ENCODE data around the gene CADPS2. TPM values are rescaled to one million over a fixed set of nuclear protein-coding genes. Genes with fewer than 3 reads are reported as not detected.

Gene CADPS2
- polyA plus RNA-seq, 3 donors, result not detected

DNA sequence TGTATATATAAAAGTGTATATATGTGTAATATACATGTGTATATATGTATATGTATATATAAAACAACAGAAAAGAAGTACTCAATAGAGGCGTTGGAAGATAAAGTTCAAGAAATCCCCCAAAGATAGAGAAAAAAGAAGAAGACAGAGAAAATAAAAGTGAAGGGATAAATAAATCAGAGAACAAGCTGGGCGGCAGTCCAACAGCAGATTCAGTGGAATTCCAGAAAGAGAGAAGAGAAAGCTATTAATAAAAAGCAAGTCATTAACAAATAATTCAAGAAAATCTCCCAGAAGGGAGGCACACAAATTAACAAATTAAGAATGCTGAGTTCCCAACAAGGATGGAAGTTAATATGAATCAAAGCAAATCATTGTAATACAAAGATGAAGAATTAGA is 124.2 kb downstream of the CADPS2 start:
- intact Hi-C loops (cut with micrococcal nuclease), result no loop called here
- H3K4me1 ChIP-seq (ENCODE audit: control insufficient read depth in 1 of 2, insufficient read depth in 2 of 2, low read length in 2 of 2), result no peaks in the 10 kb centered on the region
- Mint-ChIP-seq H3K4me1 (no peaks in the 10 kb centered on the region), H3K9me3 (peaks cover 0 to 2% (median 0%) of the 10 kb centered on the region in 7 donors), H3K36me3 (no peaks in the 10 kb centered on the region), H3K27ac (no peak overlapping the region), H3K4me3 (no peak overlapping the region), H3K27me3 (ENCODE audit: low read depth in 3 of 3) (no peaks in the 10 kb centered on the region)
- no CpG with 5 or more reads among the region's 2 CpGs for WGBS (ENCODE audit: insufficient coverage)
- H3K36me3 ChIP-seq (replicated peaks in 1 of 2; ENCODE audit: control insufficient read depth in 1 of 2, insufficient read depth in 2 of 2, low read length in 2 of 2), result no peaks in the 10 kb centered on the region
- no peaks in the 10 kb centered on the region for H4K20me1 ChIP-seq (ENCODE audit: insufficient read depth, low read length)
- H3K4me2 ChIP-seq (replicated peaks; ENCODE audit: extremely low read depth, low read length, poor library complexity, severe bottlenecking), result no peak overlapping the region
- no peak overlapping the region for H3K27ac ChIP-seq (ENCODE audit: low read depth in 1 of 2, low read length in 2 of 2)
- H3K27me3 ChIP-seq (ENCODE audit: control insufficient read depth in 2 of 2, insufficient read depth in 2 of 2, low read length in 2 of 2), result no peaks in the 10 kb centered on the region
- no peak overlapping the region for H3K9ac ChIP-seq (ENCODE audit: insufficient read depth, low read length, poor library complexity, severe bottlenecking)
- H3K9me3 ChIP-seq (replicated peaks in 1 of 2; ENCODE audit: control insufficient read depth in 1 of 2, insufficient read depth in 1 of 2, low read length in 2 of 2), result no peaks in the 10 kb centered on the region
- H3K4me3 ChIP-seq (replicated peaks in 1 of 3; ENCODE audit: low read depth in 2 of 3, low read length in 3 of 3), result no peak overlapping the region
- TF ChIP-seq, protein P1, sequence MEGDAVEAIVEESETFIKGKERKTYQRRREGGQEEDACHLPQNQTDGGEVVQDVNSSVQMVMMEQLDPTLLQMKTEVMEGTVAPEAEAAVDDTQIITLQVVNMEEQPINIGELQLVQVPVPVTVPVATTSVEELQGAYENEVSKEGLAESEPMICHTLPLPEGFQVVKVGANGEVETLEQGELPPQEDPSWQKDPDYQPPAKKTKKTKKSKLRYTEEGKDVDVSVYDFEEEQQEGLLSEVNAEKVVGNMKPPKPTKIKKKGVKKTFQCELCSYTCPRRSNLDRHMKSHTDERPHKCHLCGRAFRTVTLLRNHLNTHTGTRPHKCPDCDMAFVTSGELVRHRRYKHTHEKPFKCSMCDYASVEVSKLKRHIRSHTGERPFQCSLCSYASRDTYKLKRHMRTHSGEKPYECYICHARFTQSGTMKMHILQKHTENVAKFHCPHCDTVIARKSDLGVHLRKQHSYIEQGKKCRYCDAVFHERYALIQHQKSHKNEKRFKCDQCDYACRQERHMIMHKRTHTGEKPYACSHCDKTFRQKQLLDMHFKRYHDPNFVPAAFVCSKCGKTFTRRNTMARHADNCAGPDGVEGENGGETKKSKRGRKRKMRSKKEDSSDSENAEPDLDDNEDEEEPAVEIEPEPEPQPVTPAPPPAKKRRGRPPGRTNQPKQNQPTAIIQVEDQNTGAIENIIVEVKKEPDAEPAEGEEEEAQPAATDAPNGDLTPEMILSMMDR (IDR thresholded peaks at IDR 0.05), result no peak
- H3K79me2 ChIP-seq (ENCODE audit: insufficient read depth, low read length), result no peaks in the 10 kb centered on the region
- H2AFZ ChIP-seq (ENCODE audit: insufficient read depth, low read depth, low read length, poor library complexity, severe bottlenecking), result no peak overlapping the region
- no peak for DNase-seq

- Histone ChIP-seq H3K4me1 (ENCODE audit: control insufficient read depth in 1 of 2, insufficient read depth in 2 of 2, low read length in 2 of 2) (no peaks in the 10 kb centered on the region), H4K20me1 (ENCODE audit: insufficient read depth, low read length) (no peaks in the 10 kb centered on the region), H3K79me2 (ENCODE audit: insufficient read depth, low read length) (no peaks in the 10 kb centered on the region), H3K27ac (ENCODE audit: low read depth in 1 of 2, low read length in 2 of 2) (no peak overlapping the region), H3K27me3 (ENCODE audit: control insufficient read depth in 2 of 2, insufficient read depth in 2 of 2, low read length in 2 of 2) (no peaks in the 10 kb centered on the region), H3K9ac (ENCODE audit: insufficient read depth, low read length, poor library complexity, severe bottlenecking) (no peak overlapping the region), H3K36me3 (replicated peaks in 1 of 2; ENCODE audit: control insufficient read depth in 1 of 2, insufficient read depth in 2 of 2, low read length in 2 of 2) (no peaks in the 10 kb centered on the region), H2AFZ (ENCODE audit: insufficient read depth, low read depth, low read length, poor library complexity, severe bottlenecking) (no peak overlapping the region), H3K9me3 (replicated peaks in 1 of 2; ENCODE audit: control insufficient read depth in 1 of 2, insufficient read depth in 1 of 2, low read length in 2 of 2) (no peaks in the 10 kb centered on the region), H3K4me3 (replicated peaks in 1 of 3; ENCODE audit: low read depth in 2 of 3, low read length in 3 of 3) (no peak overlapping the region), H3K4me2 (replicated peaks; ENCODE audit: extremely low read depth, low read length, poor library complexity, severe bottlenecking) (no peak overlapping the region)
- no peaks in the 10 kb centered on the region for H3K27me3 Mint-ChIP-seq (ENCODE audit: low read depth in 3 of 3)
- H3K9me3 Mint-ChIP-seq, result peaks cover 0 to 4% (median 0%) of the 10 kb centered on the region in 7 donors
- no peak for DNase-seq
- no peaks in the 10 kb centered on the region for H3K4me1 Mint-ChIP-seq
- intact Hi-C loops (cut with micrococcal nuclease), result no loop called here
- TF ChIP-seq, protein P1 (IDR thresholded peaks at IDR 0.05), result no peak
- no peak overlapping the region for H3K27ac Mint-ChIP-seq
- H3K4me3 Mint-ChIP-seq, result no peak overlapping the region
- WGBS (ENCODE audit: insufficient coverage), result no CpG with 5 or more reads among the region's 1 CpG
- H3K36me3 Mint-ChIP-seq, result no peaks in the 10 kb centered on the region
These were observed 127.8 kb downstream of the CADPS2 start for GRCh38 chr7:122758501-122758900.

Data from CD14-positive monocyte (primary cell).